ENCODE results near the gene CDK5R2. TPM values are rescaled to one million over a fixed set of nuclear protein-coding genes. Genes with fewer than 3 reads are reported as not detected.

CDK5R2 gene
- total and polyA plus RNA-seq, 2 of the 13 experiments (the other 11 are each of a cell fraction or from before 2014, with no cell fraction given): not detected

DNA sequence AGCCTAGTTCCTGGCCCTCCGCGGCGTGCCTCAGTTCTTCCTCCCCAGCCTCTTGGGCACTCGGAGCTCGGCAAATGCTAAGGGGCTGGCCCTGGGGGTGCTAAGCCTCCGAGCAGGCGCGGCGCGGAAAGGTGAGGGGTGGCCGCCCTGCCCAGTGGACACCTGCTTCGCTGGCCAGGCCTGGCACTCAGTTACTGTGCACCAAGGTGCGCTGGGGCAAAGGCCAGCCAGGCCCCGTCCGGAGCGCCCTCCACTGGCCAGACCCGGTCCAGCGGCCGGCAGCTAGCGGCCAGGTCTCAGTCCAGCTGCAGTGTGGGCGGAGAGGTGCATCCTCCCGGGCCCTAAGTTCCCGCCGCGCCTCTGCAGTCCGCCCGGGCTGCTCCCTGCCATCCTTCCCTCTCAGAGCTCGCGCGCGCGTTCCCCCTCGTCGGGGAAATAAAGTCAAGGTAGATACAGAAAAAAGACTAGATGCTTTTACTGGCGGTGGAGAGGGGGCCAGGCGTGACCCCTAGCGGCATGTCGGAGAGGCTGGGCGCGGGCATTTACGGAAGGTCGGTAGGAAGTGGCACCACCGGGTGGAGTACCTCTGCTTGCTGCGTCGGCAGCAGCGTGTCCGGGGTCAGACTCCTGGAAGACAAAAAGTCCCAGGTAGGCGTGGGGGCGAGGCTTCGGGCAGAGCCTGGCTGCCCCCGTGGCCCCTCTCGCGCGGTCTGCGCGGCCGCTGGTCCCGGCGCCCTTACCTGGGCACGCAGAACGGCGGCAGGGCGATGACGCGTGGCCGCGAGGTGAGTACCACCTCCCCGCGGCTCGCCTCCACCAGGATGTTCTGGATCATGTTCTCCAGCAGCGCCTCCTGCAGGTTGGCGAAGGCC, 43.2 kb downstream of the CDK5R2 start (continued):
- no peak for TF ChIP-seq SCMH1 (CRISPR knock-in tag; IDR thresholded peaks at IDR 0.05; ENCODE audit: borderline replicate concordance)
- 0 out of 2 replicates have a peak, but pooled peaks have one; percentile 9 for TF ChIP-seq SUZ12 (IDR thresholded peaks at IDR 0.05; ENCODE audit: low read depth, low read length)
- no peak for TF ChIP-seq GATA4 (IDR thresholded peaks at IDR 0.05; ENCODE audit: borderline replicate concordance, low read depth)
- 0 out of 2 replicates have a peak, but pooled peaks have one; percentile 36 for TF ChIP-seq ZNF225 (CRISPR knock-in tag; IDR thresholded peaks at IDR 0.05)
- TF ChIP-seq FOXO1 (CRISPR knock-in tag; IDR thresholded peaks at IDR 0.05): peak; percentile 43
- TF ChIP-seq CHD4 (IDR thresholded peaks at IDR 0.05; ENCODE audit: borderline replicate concordance, low read length): 0 out of 2 replicates have a peak, but pooled peaks have one; percentile 45
- peak; percentile 20 for TF ChIP-seq ASH2L (IDR thresholded peaks at IDR 0.05; ENCODE audit: insufficient read length, low read depth, low read length)
- TF ChIP-seq NRL (CRISPR knock-in tag; IDR thresholded peaks at IDR 0.05; ENCODE audit: borderline replicate concordance): peak; percentile 28; the same call in 1 of the 2 replicates
- TF ChIP-seq, protein P1, sequence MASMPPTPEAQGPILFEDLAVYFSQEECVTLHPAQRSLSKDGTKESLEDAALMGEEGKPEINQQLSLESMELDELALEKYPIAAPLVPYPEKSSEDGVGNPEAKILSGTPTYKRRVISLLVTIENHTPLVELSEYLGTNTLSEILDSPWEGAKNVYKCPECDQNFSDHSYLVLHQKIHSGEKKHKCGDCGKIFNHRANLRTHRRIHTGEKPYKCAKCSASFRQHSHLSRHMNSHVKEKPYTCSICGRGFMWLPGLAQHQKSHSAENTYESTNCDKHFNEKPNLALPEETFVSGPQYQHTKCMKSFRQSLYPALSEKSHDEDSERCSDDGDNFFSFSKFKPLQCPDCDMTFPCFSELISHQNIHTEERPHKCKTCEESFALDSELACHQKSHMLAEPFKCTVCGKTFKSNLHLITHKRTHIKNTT (CRISPR knock-in tag; IDR thresholded peaks at IDR 0.05): 0 out of 2 replicates have a peak, but pooled peaks have one; percentile 75
- TF ChIP-seq, protein P2, sequence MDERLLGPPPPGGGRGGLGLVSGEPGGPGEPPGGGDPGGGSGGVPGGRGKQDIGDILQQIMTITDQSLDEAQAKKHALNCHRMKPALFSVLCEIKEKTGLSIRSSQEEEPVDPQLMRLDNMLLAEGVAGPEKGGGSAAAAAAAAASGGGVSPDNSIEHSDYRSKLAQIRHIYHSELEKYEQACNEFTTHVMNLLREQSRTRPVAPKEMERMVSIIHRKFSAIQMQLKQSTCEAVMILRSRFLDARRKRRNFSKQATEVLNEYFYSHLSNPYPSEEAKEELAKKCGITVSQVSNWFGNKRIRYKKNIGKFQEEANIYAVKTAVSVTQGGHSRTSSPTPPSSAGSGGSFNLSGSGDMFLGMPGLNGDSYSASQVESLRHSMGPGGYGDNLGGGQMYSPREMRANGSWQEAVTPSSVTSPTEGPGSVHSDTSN (CRISPR knock-in tag; IDR thresholded peaks at IDR 0.05): no peak
- 0 out of 2 replicates have a peak, but pooled peaks have one; percentile 56 for TF ChIP-seq MTERF4 (CRISPR knock-in tag; IDR thresholded peaks at IDR 0.05)
- TF ChIP-seq ARHGAP35 (CRISPR knock-in tag; IDR thresholded peaks at IDR 0.05; ENCODE audit: borderline replicate concordance): peak; percentile 81; the same call in 1 of the 2 replicates
- 0 out of 2 replicates have a peak, but pooled peaks have one; percentile 37 for TF ChIP-seq ZNF251 (CRISPR knock-in tag; IDR thresholded peaks at IDR 0.05)
- TF ChIP-seq CBX5 (CRISPR knock-in tag; IDR thresholded peaks at IDR 0.05; ENCODE audit: borderline replicate concordance): no peak
- TF ChIP-seq ZNF501 (CRISPR knock-in tag; IDR thresholded peaks at IDR 0.05): peak; percentile 9
- TF ChIP-seq HMGXB3 (CRISPR knock-in tag; IDR thresholded peaks at IDR 0.05; ENCODE audit: borderline replicate concordance): no peak
- no peak for TF ChIP-seq ZNF576 (CRISPR knock-in tag; IDR thresholded peaks at IDR 0.05)
- 0 out of 2 replicates have a peak, but pooled peaks have one; percentile 14 for TF ChIP-seq KMT2B (CRISPR knock-in tag; IDR thresholded peaks at IDR 0.05)
- TF ChIP-seq HDAC2 (CRISPR knock-in tag; IDR thresholded peaks at IDR 0.05): peak; percentile 11; the same call in 1 of the 2 replicates
- peak; percentile 74 for TF ChIP-seq RBAK (CRISPR knock-in tag; IDR thresholded peaks at IDR 0.05)
